WTC11 (cell line): ENCODE results near the gene DNASE1L3.

Experiments used
- CREB1 ChIP-seq: sonication (generic); formaldehyde crosslinking; IDR thresholded peaks from 2 replicates; pipeline ENCODE4 v1.8.0; 2023; ENCODE audit warnings: mild to moderate bottlenecking, missing genetic modification reagents
- JUN ChIP-seq: sonication (generic); formaldehyde crosslinking; IDR thresholded peaks from 2 replicates; pipeline ENCODE4 v1.8.0; 2023; ENCODE audit warnings: mild to moderate bottlenecking, missing genetic modification reagents
- SP1 ChIP-seq: sonication (generic); formaldehyde crosslinking; conservative IDR thresholded peaks from 2 replicates; pipeline ENCODE4 v1.8.1; 2022; ENCODE audit warnings: missing genetic modification reagents
- TP53 ChIP-seq: sonication (generic); formaldehyde crosslinking; IDR thresholded peaks from 2 replicates; pipeline ENCODE4 v1.8.1; 2023; ENCODE audit warnings: mild to moderate bottlenecking, missing genetic modification reagents
- TF ChIP-seq, protein P1 (sequence below): sonication (generic); formaldehyde crosslinking; IDR thresholded peaks from 2 replicates; pipeline ENCODE4 v1.8.0; 2022; ENCODE audit warnings: mild to moderate bottlenecking, missing genetic modification reagents
- TF ChIP-seq, protein P2 (sequence below): sonication (generic); formaldehyde crosslinking; IDR thresholded peaks from 2 replicates; pipeline ENCODE4 v1.8.1; 2023; ENCODE audit warnings: mild to moderate bottlenecking, missing genetic modification reagents

DNA sequence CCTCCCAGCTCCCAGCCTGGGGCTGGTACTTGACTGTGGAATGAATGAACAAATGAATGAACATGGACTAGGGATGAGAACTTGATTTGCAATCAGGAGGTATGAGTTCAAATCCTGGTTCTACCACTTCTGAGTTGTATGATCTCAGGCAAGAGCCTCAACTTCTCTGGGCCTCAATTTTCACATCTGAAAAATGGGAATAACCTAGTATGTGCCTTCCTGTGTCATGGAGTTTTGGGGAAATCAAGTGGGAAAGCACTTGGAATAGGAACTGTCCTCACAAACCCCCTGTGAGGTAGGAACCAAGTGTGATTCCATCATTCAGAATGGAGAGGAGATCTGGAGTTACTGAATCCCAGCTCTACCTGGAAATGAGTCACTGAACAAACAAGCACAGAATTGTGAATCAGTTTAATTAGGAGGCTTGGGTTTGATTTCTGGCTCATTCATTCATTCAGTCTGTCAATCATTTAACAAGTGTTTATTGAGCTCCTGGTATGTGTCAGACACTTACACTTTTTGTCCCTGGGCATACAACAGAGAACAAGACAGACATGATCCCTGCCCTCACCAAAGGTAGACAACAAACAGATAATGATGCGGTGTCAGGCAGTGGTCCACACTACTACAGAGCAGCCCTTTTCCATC, 29.7 kb downstream of the DNASE1L3 start:
- TF ChIP-seq, protein P1, sequence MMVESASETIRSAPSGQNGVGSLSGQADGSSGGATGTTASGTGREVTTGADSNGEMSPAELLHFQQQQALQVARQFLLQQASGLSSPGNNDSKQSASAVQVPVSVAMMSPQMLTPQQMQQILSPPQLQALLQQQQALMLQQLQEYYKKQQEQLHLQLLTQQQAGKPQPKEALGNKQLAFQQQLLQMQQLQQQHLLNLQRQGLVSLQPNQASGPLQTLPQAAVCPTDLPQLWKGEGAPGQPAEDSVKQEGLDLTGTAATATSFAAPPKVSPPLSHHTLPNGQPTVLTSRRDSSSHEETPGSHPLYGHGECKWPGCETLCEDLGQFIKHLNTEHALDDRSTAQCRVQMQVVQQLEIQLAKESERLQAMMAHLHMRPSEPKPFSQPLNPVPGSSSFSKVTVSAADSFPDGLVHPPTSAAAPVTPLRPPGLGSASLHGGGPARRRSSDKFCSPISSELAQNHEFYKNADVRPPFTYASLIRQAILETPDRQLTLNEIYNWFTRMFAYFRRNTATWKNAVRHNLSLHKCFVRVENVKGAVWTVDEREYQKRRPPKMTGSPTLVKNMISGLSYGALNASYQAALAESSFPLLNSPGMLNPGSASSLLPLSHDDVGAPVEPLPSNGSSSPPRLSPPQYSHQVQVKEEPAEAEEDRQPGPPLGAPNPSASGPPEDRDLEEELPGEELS (CRISPR knock-in tag): no peak
- TF ChIP-seq, protein P2, sequence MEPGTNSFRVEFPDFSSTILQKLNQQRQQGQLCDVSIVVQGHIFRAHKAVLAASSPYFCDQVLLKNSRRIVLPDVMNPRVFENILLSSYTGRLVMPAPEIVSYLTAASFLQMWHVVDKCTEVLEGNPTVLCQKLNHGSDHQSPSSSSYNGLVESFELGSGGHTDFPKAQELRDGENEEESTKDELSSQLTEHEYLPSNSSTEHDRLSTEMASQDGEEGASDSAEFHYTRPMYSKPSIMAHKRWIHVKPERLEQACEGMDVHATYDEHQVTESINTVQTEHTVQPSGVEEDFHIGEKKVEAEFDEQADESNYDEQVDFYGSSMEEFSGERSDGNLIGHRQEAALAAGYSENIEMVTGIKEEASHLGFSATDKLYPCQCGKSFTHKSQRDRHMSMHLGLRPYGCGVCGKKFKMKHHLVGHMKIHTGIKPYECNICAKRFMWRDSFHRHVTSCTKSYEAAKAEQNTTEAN (CRISPR knock-in tag): no peak
- no peak for TF ChIP-seq TP53 (CRISPR knock-in tag)
- no peak for TF ChIP-seq SP1 (CRISPR knock-in tag)
- no peak for TF ChIP-seq CREB1 (CRISPR knock-in tag)
- TF ChIP-seq JUN (CRISPR knock-in tag): no peak
